HG03039 (cell line): Measurements from ENCODE around the gene ZNF365.

ENCODE experiments used
- ATAC-seq: cut with Tn5 transposase; IDR thresholded peaks from one replicate; pipeline ENCODE4 v1.9.1; 2021; ENCODE audit warnings: mild to moderate bottlenecking, moderate library complexity; ENCODE audit not compliant: unreplicated experiment

The ZNF365 gene

GRCh38 chr10:62413652-62414051, 39.5 kb downstream of the ZNF365 start:
- ATAC-seq = no peak

GRCh38 chr10:62414359-62414758, 40.2 kb downstream of the ZNF365 start:
- ATAC-seq = no peak

GRCh38 chr10:62422068-62422590, 48.0 kb downstream of the ZNF365 start:
- ATAC-seq = no peak

GRCh38 chr10:62424026-62424425, 49.9 kb downstream of the ZNF365 start:
- ATAC-seq = no peak

- ATAC-seq = no peak
Measured at GRCh38 chr10:62426086-62426485, 51.9 kb downstream of the ZNF365 start.

GRCh38 chr10:62426600-62426999, 52.4 kb downstream of the ZNF365 start:
- ATAC-seq = no peak

GRCh38 chr10:62430881-62431280, 56.7 kb downstream of the ZNF365 start:
- no peak for ATAC-seq

- peak; percentile 90 for ATAC-seq
Measured at GRCh38 chr10:62433181-62433692, 59.1 kb downstream of the ZNF365 start.

- ATAC-seq = no peak
Measured at GRCh38 chr10:62433901-62434300, 59.7 kb downstream of the ZNF365 start.

- no peak for ATAC-seq
Measured at GRCh38 chr10:62437696-62438095, 63.5 kb downstream of the ZNF365 start.

GRCh38 chr10:62442006-62442405, 67.8 kb downstream of the ZNF365 start:
- ATAC-seq = no peak

- ATAC-seq = no peak
Measured at GRCh38 chr10:62442894-62443669, 68.9 kb downstream of the ZNF365 start.

GRCh38 chr10:62443866-62444265, 69.7 kb downstream of the ZNF365 start:
- no peak for ATAC-seq

- ATAC-seq = no peak
Measured at GRCh38 chr10:62446627-62447026, 72.5 kb downstream of the ZNF365 start.

GRCh38 chr10:62450912-62451610, 76.9 kb downstream of the ZNF365 start:
- ATAC-seq = no peak

- ATAC-seq = no peak
Measured at GRCh38 chr10:62451611-62451975, 77.4 kb downstream of the ZNF365 start.
